ENCODE data around the gene TXNRD1.
"Not testable (repeated sequence)": the region's sequence is repeated elsewhere in the genome, so short reads cannot be mapped to it uniquely, and the experiment has no call there.

Gene TXNRD1

GRCh38 chr12:104360983-104361707, 145.6 kb downstream of the TXNRD1 start:
- no peak for DNase-seq (ENCODE audit: low read depth in 2 of 2, low spot score in 1 of 2)

GRCh38 chr12:104365921-104366410, 150.4 kb downstream of the TXNRD1 start:
- no peak for DNase-seq (ENCODE audit: low read depth in 2 of 2, low spot score in 1 of 2)

GRCh38 chr12:104369708-104370107, 154.1 kb downstream of the TXNRD1 start:
- no peak for DNase-seq (ENCODE audit: low read depth in 2 of 2, low spot score in 1 of 2)

- DNase-seq (ENCODE audit: low read depth in 2 of 2, low spot score in 1 of 2) = no peak
Observed at GRCh38 chr12:104371043-104371870, 155.7 kb downstream of the TXNRD1 start.

GRCh38 chr12:104372061-104372720, 156.6 kb downstream of the TXNRD1 start:
- DNase-seq (ENCODE audit: low read depth in 2 of 2, low spot score in 1 of 2) = no peak

GRCh38 chr12:104372721-104373335, 157.2 kb downstream of the TXNRD1 start:
- DNase-seq (ENCODE audit: low read depth in 2 of 2, low spot score in 1 of 2) = no peak

GRCh38 chr12:104374071-104374470, 158.5 kb downstream of the TXNRD1 start:
- no peak for DNase-seq (ENCODE audit: low read depth in 2 of 2, low spot score in 1 of 2)

GRCh38 chr12:104374806-104375205, 159.2 kb downstream of the TXNRD1 start:
- DNase-seq (ENCODE audit: low read depth in 2 of 2, low spot score in 1 of 2) = no peak

- DNase-seq (ENCODE audit: low read depth in 2 of 2, low spot score in 1 of 2) = no peak
Observed at GRCh38 chr12:104375775-104376174, 160.2 kb downstream of the TXNRD1 start.

- no peak for DNase-seq (ENCODE audit: low read depth in 2 of 2, low spot score in 1 of 2)
Observed at GRCh38 chr12:104376650-104377513, 161.3 kb downstream of the TXNRD1 start.

GRCh38 chr12:104377514-104377812, 161.9 kb downstream of the TXNRD1 start:
- DNase-seq (ENCODE audit: low read depth in 2 of 2, low spot score in 1 of 2) = no peak

GRCh38 chr12:104378427-104378826, 162.8 kb downstream of the TXNRD1 start:
- no peak for DNase-seq (ENCODE audit: low read depth in 2 of 2, low spot score in 1 of 2)

- DNase-seq (ENCODE audit: low read depth in 2 of 2, low spot score in 1 of 2) = no peak
Observed at GRCh38 chr12:104381341-104381730, 165.8 kb downstream of the TXNRD1 start.

- DNase-seq (ENCODE audit: low read depth in 2 of 2, low spot score in 1 of 2) = peak; percentile 64 to 82
Observed at GRCh38 chr12:104381731-104382480, 166.3 kb downstream of the TXNRD1 start.

GRCh38 chr12:104384141-104384880, 168.7 kb downstream of the TXNRD1 start:
- DNase-seq (ENCODE audit: low read depth in 2 of 2, low spot score in 1 of 2) = no peak

GRCh38 chr12:104385510-104385909, 169.9 kb downstream of the TXNRD1 start:
- no peak for DNase-seq (ENCODE audit: low read depth in 2 of 2, low spot score in 1 of 2)

- DNase-seq (ENCODE audit: low read depth in 2 of 2, low spot score in 1 of 2) = no peak
Observed at GRCh38 chr12:104386461-104386860, 170.9 kb downstream of the TXNRD1 start.

- no peak for DNase-seq (ENCODE audit: low read depth in 2 of 2, low spot score in 1 of 2)
Observed at GRCh38 chr12:104387190-104387589, 171.6 kb downstream of the TXNRD1 start.

GRCh38 chr12:104394086-104394485, 178.5 kb downstream of the TXNRD1 start:
- DNase-seq (ENCODE audit: low read depth in 2 of 2, low spot score in 1 of 2) = not testable (repeated sequence)
